Erythroblast (primary cell): ENCODE measurements around the gene CFAP20.

ENCODE experiments used
- GATA1 ChIP-seq: IDR thresholded peaks from 2 replicates; pipeline ENCODE4 v1.6.1; 2011; ENCODE audit warnings: low read depth, mild to moderate bottlenecking, control low read depth, low read length, moderate library complexity
- POLR2A ChIP-seq: IDR thresholded peaks from 2 replicates; pipeline ENCODE4 v1.6.1; 2011; ENCODE audit warnings: mild to moderate bottlenecking, low read length

DNA sequence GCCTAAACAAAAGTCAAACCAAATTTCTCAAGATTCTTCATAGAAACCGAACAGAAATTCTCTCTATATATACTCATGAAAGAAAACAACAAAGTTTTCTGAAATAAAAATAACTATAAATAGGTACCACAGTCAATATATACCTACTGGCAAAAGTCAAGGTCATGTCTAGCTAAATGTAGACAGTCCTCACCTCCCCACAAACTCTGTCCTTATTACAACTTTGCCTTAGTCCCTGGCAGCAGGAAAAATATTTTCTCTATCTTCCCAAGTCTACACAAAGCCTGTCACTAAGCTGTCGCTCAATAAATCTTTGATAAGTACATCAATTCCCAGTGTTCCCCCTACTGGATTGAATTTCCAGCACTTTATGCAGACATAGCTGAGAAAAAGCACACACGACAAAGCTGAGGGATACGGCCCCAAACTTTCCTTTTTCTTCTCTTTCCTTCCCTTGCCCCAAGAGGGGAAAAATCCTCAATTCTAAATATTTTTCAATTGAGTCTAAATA, 2.7 kb downstream of the CFAP20 start:
- TF ChIP-seq POLR2A (no peak), GATA1 (no peak)
